Adrenal gland (tissue), 12 donors: ENCODE results near the gene TMSB4X. TPM values are rescaled to one million over a fixed set of nuclear protein-coding genes. Genes with fewer than 3 reads are reported as not detected.
A peak's percentile ranks its signal among the peaks of the same experiment; 100 is the strongest.

Experiments
- DNase-seq, 7 donors: peaks; one replicate each; pipeline ENCODE4 v3.0.0-alpha.2; 2019 to 2020
- H3K27ac ChIP-seq, 5 donors: fragments of 200-600 bp; sonication (generic) in 4 of 5; 1 replicate in 3 of 5; 2 replicates in 2 of 5; pipeline versions ENCODE4 v1.5.1 to v1.8.0; 2016 to 2020; ENCODE audit warnings: mild to moderate bottlenecking in 1 of 5
- H3K27me3 ChIP-seq: fragments of 200-600 bp; 2 replicates; pipeline ENCODE4 v1.8.0; 2021
- H3K36me3 ChIP-seq, 2 donors: fragments of 200-600 bp; replicated peaks in 1 of 2; 1 replicate in 1 of 2; 2 replicates in 1 of 2; pipeline versions ENCODE4 v1.5.1 to v1.8.0; 2018 to 2022
- H3K4me1 ChIP-seq, 2 donors: fragments of 200-600 bp; replicated peaks in 1 of 2; 1 replicate in 1 of 2; 2 replicates in 1 of 2; pipeline versions ENCODE4 v1.5.1 to v1.8.0; 2018 to 2021
- H3K4me3 ChIP-seq, 4 donors: fragments of 200-600 bp; sonication (generic) in 3 of 4; one replicate each; pipeline ENCODE4 v1.5.1; 2016 to 2018
- H3K9me3 ChIP-seq, 3 donors: fragments of 200-600 bp; sonication (generic) in 1 of 3; replicated peaks in 1 of 3; 1 replicate in 2 of 3; 2 replicates in 1 of 3; pipeline versions ENCODE4 v1.5.1 to v1.8.0; 2016 to 2021
- CTCF ChIP-seq, 6 experiments: fragments of 450-650 bp in 4 of 6; fragments of 200-600 bp in 2 of 6; sonication (generic) in 1 of 6; IDR thresholded peaks; 1 replicate in 5 of 6; 2 replicates in 1 of 6; pipeline versions ENCODE4 v1.5.1 to v1.8.0; 2016 to 2021; ENCODE audit warnings: antibody characterized with exemption in 6 of 6, mild to moderate bottlenecking in 2 of 6, moderate library complexity in 1 of 6
- POLR2A ChIP-seq, 2 donors: fragments of 450-650 bp; IDR thresholded peaks; one replicate each; pipeline ENCODE4 v1.6.1; 2017; ENCODE audit warnings: antibody characterized with exemption in 2 of 2, mild to moderate bottlenecking in 2 of 2, moderate library complexity in 1 of 2
- WGBS, 4 donors: extraction: QIAGEN DNeasy Blood & Tissue Kit in 2 of 4; methylation state at CpG; one replicate each; pipeline versions ENCODE4 v1.1.5 to v1.1.7; 2013 to 2017; 5-methylcytosine and 5-hydroxymethylcytosine counted together
- intact Hi-C, 2 donors: fragments of 100-400 bp; cut with DNase I; formaldehyde crosslinking; loops; one replicate each; pipeline versions ENCODE4 v1.14.1 to v1.15.0; 2022 to 2023
- polyA plus RNA-seq, 3 donors: library from polyadenylated mRNA; stranded (reverse); fragments of 200-250 nt in 2 of 3; fragments of 350-450 nt in 1 of 3; fragmentation: Illumina TruSeq in 1 of 3; extraction: RNeasy Lipid Tissue Mini Kit (QIAGEN cat#74804) in 1 of 3; gene quantifications; one replicate each; pipeline ENCODE4 v1.2.3, GENCODE V29; 2013 to 2014
- total RNA-seq, 9 donors: library from RNA; depleted of rRNA in 4 of 9; stranded (reverse); fragments of >200 nt in 4 of 9; fragments of 120-200 nt in 1 of 9; fragmentation: NEBNext Ultra II Directional in 1 of 9; extraction: Animal tissue kit (Norgen Biotek cat#: 25700) in 1 of 9; gene quantifications; one replicate each; pipeline versions ENCODE4 v1.1.0 to v1.2.4, GENCODE V29; 2013 to 2023
- donor health status: healthy with polysubstance abuse.
- donor health status: Bipolar disorder and iron deficiency.
- donor health status: DM: yes; HTN: yes; CAD: no.
- donor health status: DM: no; HTN: no; CAD: no.
- donor health status: DM: no; HTN: no; CAD: no.
- donor health status: DM: yes; HTN: yes; CAD: no.

Gene TMSB4X
- total and polyA plus RNA-seq, 12 donors, result 1,180 to 9,144 (median 3,958) TPM

- no peak for TF ChIP-seq POLR2A (IDR thresholded peaks at IDR 0.05)
- TF ChIP-seq CTCF (IDR thresholded peaks at IDR 0.05), result no peak
- Histone ChIP-seq H3K27ac (peak overlapping the region in 2 of 5 donors; percentile 70 to 84), H3K27me3 (no peaks in the 10 kb centered on the region), H3K36me3 (no peaks in the 10 kb centered on the region), H3K9me3 (no peaks in the 10 kb centered on the region), H3K4me1 (no peaks in the 10 kb centered on the region), H3K4me3 (no peak overlapping the region)
- no peak for DNase-seq
- intact Hi-C loops, result loop anchor here in 1 of 2 donors (5.0 kb wide), 1 partner anchor 515 kb away; no protein-coding TSS in a partner anchor
- 65 to 73% (median 67%) methylated on average over 6 of the region's 6 CpGs for WGBS, 4 donors
Measured at GRCh38 chrX:12972243-12972642, 2.7 kb upstream of the TMSB4X start.

- intact Hi-C loops, result loop anchor here in 1 of 2 donors (5.0 kb wide), 1 partner anchor 514 kb away; no protein-coding TSS in a partner anchor
- H3K36me3 ChIP-seq, result no peaks in the 10 kb centered on the region
- H3K27ac ChIP-seq, result peak overlapping the region in 3 of 5 donors; percentile 83 to 92 (median 90)
- no peak for DNase-seq
- peak overlapping the region in 1 of 4 donors; percentile 68 for H3K4me3 ChIP-seq
- no peaks in the 10 kb centered on the region for H3K27me3 ChIP-seq
- no peaks in the 10 kb centered on the region for H3K4me1 ChIP-seq
- H3K9me3 ChIP-seq, result no peaks in the 10 kb centered on the region
- TF ChIP-seq POLR2A (IDR thresholded peaks at IDR 0.05) (no peak), CTCF (IDR thresholded peaks at IDR 0.05) (no peak)
- 66 to 78% (median 71%) methylated on average over 12 of the region's 12 CpGs for WGBS, 4 donors
Measured at GRCh38 chrX:12972878-12973560, 1.9 kb upstream of the TMSB4X start.

GRCh38 chrX:12973561-12974304 is 1.2 kb upstream of the TMSB4X start:
- intact Hi-C loops, result loop anchor here in 1 of 2 donors (5.0 kb wide), 1 partner anchor 514 kb away; no protein-coding TSS in a partner anchor
- DNase-seq, result peak in 1 of 7 donors; percentile 56
- WGBS, 4 donors, result 58 to 77% (median 61%) methylated on average over 13 to 19 of the region's 19 CpGs
- Histone ChIP-seq H3K27me3 (no peaks in the 10 kb centered on the region), H3K4me3 (peak overlapping the region in 1 of 4 donors; percentile 68), H3K36me3 (no peaks in the 10 kb centered on the region), H3K4me1 (no peaks in the 10 kb centered on the region), H3K9me3 (no peaks in the 10 kb centered on the region), H3K27ac (peak overlapping the region in 4 of 5 donors; percentile 83 to 92 (median 90))
- TF ChIP-seq POLR2A (IDR thresholded peaks at IDR 0.05) (no peak), CTCF (IDR thresholded peaks at IDR 0.05) (no peak)

GRCh38 chrX:12974305-12974795 is 560 bp upstream of the TMSB4X start:
- H3K4me1 ChIP-seq, result no peaks in the 10 kb centered on the region

More at GRCh38 chrX:12974305-12974795, 560 bp upstream of the TMSB4X start:
- no peaks in the 10 kb centered on the region for H3K36me3 ChIP-seq
- intact Hi-C loops, result loop anchor here in 1 of 2 donors (5.0 kb wide), 1 partner anchor 513 kb away; no protein-coding TSS in a partner anchor
- TF ChIP-seq CTCF (IDR thresholded peaks at IDR 0.05), result no peak
- TF ChIP-seq POLR2A (IDR thresholded peaks at IDR 0.05), result no peak
- 20 to 35% (median 23%) methylated on average over 7 to 13 of the region's 13 CpGs for WGBS, 4 donors
- peak overlapping the region; percentile 30 to 92 (median 90) for H3K27ac ChIP-seq
- peak overlapping the region; percentile 14 to 68 (median 34) for H3K4me3 ChIP-seq
- no peaks in the 10 kb centered on the region for H3K27me3 ChIP-seq
- peak in 6 of 7 donors; percentile 41 to 80 (median 59) for DNase-seq
- H3K9me3 ChIP-seq, result no peaks in the 10 kb centered on the region
